CD4-positive, alpha-beta T cell treated with Interleukin-21 for 1 hour (primary cell): ENCODE measurements around the gene AKAP11.

ENCODE experiments used
- DNase-seq: peaks from one replicate; pipeline ENCODE4 v3.0.0-alpha.2; 2020

Gene AKAP11

DNA sequence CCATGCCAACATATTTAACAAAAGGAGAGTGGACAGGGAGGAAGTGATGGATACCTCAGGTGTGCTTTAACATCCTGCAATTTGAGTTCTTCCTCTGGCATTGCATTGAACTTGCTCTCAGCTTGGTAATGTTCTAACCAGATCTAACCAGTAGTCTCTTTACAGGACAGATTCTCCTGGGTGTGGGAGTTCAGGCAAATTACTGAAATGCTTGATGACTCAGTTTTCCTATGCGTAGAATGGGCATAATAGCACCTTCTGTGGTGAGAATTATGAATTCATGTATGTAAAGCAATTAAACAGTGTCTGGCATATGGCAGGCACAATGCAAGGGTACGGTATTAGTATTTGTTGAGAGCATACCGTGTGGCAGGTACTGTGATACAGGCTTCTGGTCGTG lies 3.6 kb downstream of the AKAP11 start:
- peak; percentile 31 for DNase-seq

DNA sequence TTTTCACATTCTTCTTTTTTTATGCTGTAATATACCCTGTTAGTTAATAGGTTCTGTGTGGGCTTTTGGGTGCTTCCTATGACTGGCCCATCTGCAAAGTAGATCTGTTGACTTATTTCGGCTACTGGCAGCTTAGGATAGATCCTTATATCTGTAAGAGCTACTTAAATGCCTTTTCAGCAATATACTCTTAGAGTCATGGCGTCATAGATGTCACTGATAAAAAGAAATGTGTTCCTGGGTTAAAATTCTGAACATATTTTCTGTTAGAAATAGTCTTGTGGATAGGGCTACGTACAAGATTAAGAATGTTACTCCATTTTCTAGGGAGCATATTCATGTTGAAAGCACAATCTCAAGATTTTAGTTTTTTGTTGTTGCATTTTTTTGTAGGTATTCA lies 4.7 kb downstream of the AKAP11 start:
- no peak for DNase-seq

DNA sequence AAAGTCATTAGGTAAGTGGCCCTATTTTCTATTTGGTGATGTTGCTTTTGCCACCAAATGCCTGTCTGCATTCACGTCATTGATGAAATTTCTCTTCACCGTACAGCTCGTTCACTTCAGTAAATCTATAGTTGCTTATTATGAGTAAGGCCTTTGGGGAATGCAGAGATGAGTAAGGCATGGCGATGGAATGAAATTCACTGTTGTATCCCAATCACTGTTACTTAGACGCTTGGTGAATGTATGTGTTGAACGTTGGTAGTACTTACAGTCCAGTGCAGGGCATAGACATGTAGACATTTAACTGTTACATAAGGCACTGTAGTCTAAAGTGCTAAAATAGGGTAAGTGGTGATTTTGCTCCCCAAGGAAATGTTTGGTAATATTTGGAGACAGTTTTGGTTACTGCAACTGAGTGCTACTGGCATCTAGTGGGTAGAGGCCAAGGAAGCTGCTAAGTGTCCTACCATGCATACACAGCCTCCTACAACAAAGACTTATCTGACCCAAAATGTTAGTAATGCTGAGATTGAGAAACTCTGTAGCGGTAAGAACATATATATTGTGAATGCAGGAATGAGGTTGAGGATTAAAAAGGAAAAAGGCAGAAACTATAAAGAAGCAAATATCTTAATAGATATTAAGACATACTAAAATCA lies 5.8 kb downstream of the AKAP11 start:
- no peak for DNase-seq

DNA sequence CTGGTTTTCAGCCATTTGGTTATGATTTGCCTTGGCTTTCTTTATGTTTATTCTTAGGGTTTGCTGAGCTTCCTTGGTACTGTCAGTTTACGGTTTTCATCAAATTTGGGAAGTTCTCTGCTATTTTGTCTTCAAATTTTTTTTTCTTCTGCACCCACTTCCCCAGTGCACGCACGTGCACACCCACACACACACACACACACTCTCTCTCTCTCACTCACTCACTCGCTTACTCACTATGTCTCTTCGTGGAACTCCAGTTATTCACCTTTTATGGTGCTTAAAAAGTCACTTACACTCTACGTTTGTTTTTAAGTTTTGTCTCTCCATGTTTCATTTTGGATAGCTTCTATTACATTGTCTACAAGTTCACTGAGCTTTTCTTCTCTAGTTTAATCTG lies 7.1 kb downstream of the AKAP11 start:
- peak; percentile 30 for DNase-seq

DNA sequence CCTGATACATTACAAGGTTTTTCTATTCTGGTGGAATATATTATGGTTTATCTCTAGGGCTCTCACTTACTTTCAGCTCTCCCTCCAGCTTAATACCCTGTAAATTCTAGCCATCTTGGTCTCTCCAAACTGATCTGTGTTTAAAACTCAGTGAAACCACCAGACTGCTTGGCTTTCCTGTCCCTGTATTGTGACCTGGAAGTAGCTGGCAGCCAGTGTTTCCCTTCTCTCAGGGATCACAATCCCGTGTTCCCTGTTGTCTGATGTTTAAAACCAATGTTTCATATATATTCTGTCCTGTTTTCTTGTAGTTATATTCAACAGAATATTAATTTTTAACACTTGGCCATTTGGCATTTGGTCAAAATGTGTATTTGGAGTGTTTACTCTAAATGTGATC lies 8.0 kb downstream of the AKAP11 start:
- no peak for DNase-seq

DNA sequence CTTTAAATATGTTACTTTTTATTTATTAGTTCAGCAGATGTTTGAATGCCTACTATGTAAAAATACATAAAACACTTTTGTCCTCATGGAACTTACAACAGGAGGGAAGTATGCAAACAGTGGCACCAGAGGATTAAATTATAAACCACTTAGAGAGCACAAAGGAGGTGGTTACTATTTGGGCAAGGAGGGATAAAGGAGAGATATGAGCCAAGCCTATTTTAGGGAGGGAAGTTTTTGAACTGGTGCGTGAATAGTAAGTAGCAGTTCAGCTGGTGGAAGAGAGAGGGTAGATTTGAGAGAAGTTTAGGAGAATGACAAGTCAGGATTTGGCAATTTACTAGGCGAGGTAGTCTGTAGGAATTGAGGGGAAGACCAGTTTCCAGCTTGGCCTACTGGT lies 8.6 kb downstream of the AKAP11 start:
- DNase-seq: no peak

DNA sequence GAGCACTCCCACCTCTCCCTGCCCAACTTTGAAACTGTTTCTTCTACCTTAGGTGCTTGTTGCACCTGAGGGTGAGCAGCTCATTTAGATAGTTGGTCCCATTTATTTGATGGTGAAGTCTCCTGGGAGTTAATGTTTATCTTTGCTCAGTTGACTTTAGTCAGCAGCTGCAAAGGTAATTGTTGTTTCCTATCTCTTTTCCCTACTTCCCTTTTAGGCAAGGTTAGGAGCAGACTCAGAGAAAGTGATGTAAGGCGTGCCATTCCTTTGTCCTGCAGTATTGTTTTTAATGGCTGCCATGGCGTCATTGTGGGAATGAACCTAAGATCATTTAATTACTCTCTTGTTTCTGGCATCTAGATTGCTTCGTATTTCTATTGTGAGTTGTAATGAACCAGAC lies 11.6 kb downstream of the AKAP11 start:
- DNase-seq: no peak

DNA sequence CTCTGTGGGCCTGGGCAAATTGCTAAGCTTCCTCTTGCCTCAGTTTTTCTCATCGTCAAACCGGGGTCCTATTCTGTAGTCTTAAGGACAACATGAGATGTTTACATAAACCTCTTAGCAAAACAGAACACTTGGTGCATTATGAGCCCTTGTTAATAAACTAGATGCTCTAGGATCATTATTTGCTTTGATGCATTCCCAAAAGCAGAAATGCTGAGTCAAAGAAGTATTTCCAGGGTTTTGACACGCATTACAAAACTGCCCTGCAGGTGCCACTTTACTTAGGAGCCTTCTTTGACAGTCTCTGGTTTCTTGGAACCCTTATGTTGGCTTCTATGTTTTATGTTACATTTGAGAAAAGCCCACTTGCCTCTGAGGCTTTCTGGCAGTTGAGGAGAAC lies 12.1 kb downstream of the AKAP11 start:
- no peak for DNase-seq

DNA sequence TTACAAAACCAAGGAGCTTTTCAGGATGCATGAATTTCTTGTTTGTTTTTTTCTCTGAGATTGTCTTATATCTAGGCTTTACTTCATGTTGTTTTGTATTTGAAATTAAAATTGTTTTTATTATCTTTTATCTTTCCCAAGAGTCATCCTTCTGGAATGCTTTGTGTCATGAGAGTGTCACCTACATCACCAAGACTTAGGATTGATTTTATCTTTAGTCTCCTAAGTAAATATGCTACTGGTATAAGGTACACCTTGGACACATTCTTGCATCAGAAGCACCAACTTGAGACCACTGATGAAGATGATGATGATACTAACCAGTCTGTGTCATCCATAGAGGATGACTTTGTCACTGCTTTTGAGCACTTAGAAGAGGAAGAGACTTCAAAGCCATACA lies 26.4 kb downstream of the AKAP11 start:
- DNase-seq: no peak

DNA sequence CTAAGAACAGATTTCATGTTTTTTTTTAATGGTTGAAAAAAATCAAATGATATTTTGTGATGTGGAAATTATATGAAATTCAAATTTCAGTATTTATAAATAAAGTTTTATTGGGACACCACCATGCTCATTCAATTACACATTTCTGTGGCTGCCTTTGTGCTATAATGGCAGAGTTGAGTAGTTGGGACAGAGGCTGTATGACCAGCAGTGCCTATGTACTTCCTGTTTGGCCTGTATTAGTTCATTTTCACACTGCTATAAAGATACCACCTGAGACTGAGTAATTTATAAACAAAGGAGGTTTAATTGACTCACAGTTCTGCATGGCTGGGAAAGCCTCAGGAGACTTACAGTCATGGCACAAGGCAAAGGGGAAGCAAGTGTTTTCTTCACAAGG lies 33.6 kb downstream of the AKAP11 start:
- no peak for DNase-seq

DNA sequence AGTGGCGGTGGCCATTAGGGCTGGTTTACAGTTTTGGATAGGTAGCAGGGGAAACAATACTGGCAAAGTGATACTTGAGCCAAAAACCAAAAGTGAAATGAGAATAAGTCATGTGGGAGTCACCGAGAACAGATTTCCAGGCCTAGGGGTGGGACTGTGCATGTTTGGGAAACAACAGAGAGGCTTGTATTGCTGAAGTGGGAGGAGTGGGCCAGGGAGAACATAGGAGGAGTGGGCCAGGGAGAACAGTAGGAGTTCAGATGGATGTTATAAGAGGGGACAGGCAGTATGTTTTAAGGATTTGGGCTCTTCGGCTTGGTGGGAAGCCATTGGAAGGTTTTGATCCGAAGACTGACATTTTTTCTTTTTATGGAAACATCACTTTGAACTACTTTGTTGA lies 35.5 kb downstream of the AKAP11 start:
- DNase-seq: no peak

DNA sequence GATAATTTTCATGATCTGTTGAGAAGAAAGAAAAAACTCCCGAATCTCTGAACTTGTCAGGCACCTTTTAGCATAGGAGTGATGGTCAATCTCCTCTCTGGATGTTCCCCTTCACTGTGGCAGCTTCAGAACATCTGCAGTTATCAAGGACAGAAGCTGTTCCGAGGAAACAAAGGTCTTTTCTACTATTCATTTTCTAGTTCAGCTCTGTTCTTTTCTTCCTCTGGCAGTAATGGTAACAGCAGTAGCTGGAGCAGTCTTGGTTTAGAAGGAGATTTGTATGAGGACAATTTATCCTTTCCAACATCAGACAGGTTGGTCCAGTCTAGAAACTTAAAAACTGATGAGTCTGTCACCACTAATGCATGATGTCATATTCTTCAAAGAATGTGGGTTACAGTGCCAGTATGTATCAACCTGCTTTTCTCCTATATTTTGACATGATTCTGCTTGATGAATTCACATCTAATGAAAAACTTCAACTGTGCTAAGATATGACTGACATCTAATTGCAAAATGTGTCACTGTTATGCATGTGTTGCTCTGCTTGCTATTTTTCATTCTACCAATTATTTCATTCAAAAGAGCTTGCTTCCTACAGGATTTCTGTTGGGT lies 41.0 kb downstream of the AKAP11 start:
- no peak for DNase-seq

DNA sequence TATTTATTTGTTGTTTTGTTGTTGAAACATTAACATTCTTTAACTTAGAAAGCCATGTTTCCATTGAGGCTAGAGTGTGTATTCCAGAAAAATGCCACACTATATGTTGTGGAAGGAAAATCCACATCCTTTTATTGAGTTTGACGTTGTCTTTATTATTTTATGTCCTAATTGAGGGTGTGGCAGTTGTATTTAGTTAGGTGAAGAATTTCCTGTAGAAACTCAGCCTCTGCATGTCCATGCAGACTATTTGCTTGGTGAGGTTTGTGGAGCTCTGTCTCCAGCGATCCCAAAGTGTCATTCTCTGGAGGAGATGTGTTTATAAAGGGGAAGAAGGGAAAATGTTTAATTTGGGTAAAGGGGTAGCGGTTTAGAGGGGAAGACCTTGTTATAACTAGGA lies 46.6 kb downstream of the AKAP11 start:
- no peak for DNase-seq

DNA sequence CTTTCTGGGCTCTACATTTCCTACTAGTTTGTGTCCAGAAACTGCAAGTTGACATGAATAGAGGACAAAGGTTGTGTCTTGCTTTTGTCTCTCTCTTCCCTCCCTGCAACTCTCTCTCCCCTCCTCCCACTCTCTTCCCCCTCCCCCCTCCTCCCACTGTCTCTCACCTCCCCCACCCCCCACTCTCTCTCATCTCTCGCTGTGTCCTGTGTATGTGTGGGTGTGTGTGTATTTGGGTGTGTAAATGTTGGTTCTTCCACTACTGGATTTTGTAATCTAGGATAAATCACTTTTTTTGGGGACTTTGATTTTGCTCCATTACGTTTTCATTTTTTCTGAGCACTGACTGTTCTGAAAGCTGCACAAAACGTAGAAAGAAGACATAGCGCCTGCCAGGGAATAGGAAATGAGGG lies 48.4 kb downstream of the AKAP11 start:
- DNase-seq: no peak

DNA sequence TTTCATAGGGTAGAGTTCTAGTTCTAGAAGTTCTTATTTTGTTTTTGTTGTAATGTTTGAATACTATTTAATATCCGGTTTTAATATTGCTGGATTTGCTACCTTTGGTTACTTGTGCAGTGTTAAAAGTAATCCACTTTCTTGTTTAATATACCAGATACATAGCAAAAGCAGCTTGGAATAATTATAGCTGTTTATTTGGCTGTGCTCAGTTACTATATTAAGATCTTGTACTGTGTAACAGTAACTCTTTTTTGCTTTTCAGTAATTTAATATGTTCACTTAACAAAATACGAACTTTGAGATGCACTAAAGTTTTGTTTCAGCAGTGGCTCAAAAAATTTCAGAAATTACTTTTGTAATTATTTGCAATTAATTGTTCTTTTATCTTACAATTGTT lies 50.9 kb downstream of the AKAP11 start:
- DNase-seq: no peak

DNA sequence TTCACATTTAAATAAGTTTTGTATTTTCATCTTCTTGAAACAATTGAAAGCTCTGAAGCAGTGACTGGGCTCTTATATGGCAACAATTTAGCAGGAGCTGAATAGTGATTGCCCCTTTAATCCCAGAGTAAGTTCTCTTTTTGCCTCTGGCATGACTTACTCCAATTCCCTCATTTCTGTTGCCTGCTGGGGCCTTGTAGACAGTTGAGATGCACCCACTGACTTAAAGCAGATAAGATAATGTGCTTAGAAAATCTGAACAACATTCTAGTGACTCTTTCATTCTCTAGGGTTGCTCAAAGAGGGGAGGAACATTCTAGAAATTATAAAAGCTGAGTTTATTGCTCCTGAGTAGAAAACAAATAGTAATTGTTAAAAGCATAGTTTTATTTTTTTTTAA lies 52.8 kb downstream of the AKAP11 start:
- no peak for DNase-seq

DNA sequence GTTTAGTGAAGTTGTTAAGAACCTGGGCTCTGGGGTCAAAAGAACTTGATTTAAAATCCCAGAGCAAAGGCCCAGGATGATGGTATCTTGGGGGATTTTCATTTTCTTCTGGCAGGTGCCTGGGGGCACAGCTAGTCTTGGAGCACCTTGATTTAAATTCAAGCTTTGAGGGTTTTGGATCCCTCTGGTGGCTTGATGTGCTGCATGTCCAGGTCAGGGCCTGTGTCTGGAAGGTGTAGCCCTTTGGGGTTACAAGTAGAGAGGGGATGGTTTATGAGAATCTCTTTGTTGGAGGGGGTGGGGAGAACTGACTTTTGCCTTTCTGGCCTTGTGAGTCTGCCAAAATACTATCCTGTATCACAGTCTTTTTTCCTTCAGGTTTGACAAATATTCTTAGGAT lies 55.8 kb downstream of the AKAP11 start:
- DNase-seq: no peak

DNA sequence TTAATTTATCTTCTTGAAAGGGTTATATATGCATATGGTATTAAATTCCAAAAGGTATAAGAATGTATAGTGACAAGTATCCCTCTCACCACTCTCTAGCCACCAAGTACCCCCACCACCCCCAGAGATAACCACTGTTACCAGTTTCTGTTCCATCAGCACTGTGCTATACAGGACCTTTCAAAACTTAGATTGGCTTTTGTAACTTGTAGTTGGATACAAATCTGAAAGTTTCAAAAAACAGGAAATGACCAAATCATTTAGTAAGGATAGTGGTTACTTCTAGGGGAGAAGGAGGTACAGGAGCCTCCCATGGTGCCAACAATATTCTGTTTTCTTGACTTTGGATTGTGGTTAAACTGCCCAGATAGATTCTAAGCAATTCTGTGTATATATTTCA lies 56.7 kb downstream of the AKAP11 start:
- DNase-seq: peak; percentile 23

DNA sequence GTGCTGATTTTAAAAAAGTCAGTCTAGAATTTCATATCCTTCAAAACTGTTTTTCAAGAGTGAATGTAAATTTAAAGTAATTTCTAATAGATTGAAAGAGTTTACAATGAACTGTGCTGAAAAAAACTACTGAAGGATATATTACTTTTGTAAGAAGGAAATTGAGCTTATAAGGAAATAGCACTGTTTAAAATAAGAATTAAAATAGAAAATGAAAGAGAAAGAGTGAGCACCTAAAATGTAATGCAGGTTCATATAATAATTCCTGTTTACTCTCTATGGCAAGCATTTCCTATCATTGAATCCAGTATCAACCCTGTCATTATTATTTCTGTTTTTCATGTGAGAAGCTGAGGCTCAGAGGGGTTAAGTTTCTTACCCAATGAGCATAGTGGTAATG lies 57.3 kb downstream of the AKAP11 start:
- DNase-seq: no peak

DNA sequence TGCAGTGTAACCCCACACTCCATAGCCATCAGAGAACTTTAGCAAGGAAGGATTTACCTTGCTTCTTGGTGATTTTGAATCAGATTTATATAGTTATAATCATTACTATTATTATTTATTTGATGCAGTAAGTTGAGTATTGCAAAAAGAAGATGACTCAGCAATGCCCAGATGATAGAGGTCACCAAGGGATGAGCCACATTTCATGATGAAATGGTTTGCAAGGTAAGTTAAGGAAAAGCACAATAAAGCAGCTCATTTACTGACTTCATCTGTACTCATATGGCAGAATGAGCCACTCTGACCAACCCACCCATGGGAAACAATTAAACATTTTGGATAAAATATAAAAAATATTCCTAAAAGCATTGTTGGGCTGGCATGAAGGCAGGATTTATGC lies 59.1 kb downstream of the AKAP11 start:
- no peak for DNase-seq

DNA sequence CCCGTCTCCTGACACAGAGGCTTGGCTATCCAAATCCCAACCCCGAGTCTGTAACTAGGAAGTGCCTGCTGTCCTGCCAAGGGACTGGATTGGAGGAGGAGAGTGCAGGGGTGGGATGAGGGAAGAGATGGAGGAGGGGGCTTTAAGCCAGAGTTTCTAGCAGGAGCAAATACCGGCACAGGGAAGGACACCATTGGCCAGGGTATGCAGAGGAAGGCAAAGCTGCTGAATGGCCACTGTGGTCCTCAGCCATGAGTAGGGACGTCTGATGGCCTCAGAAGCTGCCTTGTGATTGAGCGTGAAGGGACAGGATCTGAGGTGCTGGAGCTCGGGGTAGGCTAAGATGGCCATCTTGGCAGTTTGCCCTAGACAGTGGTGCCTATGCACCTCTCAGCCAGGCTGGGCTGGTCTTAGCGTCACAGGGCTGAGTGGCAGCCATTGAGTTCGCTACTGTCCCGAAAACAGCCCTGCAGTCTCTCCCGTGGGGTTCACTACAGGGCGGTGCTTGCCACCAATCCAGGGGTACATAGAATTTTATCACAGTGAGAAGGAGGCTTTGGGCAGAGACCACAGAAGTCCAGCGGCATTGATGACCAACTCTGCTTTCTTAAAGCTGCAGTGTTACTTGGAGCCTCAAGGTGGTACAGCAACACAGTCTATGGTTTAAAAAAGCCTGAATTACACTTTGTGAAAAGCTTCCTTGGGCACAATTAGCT lies 61.8 kb downstream of the AKAP11 start:
- DNase-seq: peak; percentile 43

DNA sequence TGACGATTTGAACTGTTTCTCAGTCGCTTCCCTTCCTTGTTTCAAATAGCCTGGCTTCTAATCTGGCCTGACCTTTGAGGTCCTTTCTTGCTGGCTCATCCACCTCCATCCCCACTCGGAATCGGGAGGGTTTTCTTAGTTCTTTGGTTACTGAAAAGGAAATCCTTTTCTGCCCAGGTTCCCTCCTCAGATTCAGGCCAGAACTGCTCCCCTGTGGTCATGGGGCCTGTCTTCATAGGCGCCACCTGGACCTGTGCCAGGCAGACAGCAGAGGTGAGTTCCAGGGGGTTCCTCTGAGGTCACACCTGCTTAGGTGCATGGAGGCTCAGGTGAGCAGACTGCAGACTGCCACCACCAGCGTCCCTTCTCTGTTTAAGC lies 62.4 kb downstream of the AKAP11 start:
- DNase-seq: no peak

DNA sequence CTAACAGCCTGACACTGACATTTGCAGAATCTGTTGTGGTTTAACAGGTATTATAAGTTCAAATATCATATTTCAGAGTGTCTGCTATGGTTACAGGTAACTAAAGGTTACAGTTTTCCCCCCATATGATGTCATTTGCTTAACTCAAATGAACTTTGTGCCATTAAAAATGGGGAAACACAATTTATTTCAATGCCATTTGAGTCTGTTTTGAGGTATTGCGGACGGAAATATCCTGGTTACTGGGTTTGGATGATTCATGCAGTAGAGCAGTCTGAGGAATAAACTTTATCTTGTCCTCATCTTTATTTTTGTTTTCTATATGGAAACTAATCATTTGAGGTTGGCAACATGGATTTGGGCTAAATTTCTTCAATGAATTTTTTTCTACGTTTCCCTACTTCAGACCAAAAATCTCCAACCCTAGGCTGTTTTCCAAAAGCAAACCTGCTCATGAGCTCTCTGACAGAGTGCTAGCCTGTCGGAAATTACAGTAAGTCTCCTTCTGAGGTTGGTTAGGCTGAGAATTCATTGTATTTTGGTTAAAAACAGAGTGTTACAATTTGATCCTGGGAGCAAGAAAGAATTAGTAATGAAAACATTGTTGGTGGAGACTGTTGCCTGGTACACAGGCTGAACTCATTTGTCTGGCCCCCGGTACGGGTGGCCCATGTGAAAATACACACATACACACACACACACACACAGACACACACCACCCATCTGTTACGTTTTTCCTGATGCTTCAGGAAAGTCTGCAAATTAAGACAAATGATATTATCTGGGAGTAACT lies 66.1 kb downstream of the AKAP11 start:
- DNase-seq: no peak

DNA sequence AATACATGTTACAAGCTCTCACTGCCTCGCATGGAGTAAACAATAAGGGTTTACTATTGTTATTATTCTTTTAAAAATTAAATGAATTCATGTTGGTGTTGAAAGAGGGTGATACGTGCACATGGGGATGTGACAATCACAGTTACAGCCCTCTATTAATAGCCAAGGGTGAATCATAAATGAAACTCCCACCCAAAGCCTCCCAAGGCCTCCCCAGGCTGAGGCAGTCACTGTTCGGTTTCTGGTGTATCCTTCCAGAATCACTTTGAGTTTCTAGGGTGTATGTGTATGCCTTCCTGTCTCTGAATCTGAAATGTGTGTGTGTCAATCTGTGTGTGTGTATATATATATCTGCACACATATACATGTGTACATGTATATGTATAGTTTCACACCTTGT lies 73.4 kb downstream of the AKAP11 start:
- DNase-seq: no peak
